LNCaP clone FGC (cell line): ENCODE measurements around the gene VASH1.

ENCODE experiments used
- DNase-seq: peaks from one replicate; pipeline ENCODE4 v3.0.0-alpha.2; 2011; ENCODE audit warnings: low read depth
- H3K4me3 ChIP-seq: 2 replicates; pipeline ENCODE4 v1.5.1; 2011; ENCODE audit warnings: mild to moderate bottlenecking, low read depth, low read length, control low read depth
- CTCF ChIP-seq: IDR thresholded peaks from 2 replicates; pipeline ENCODE4 v1.5.1; 2012; ENCODE audit warnings: mild to moderate bottlenecking; ENCODE audit not compliant: control insufficient read depth, insufficient read depth; ENCODE audit errors: extremely low read depth

VASH1 gene

GRCh38 chr14:76756371-76756750, 4.9 kb upstream of the VASH1 start:
- no peak overlapping the region for H3K4me3 ChIP-seq
- no peak for TF ChIP-seq CTCF
- no peak for DNase-seq

- TF ChIP-seq CTCF, result no peak
- no peak for DNase-seq
- H3K4me3 ChIP-seq, result no peak overlapping the region
Observed at GRCh38 chr14:76759589-76759988, 1.7 kb upstream of the VASH1 start.

GRCh38 chr14:76760331-76761135, 735 bp upstream of the VASH1 start:
- TF ChIP-seq CTCF, result no peak
- H3K4me3 ChIP-seq, result peak overlapping the region; percentile 54
- no peak for DNase-seq

- peak overlapping the region; percentile 54 for H3K4me3 ChIP-seq
- no peak for DNase-seq
- TF ChIP-seq CTCF, result no peak
Observed at GRCh38 chr14:76761960-76762410, 717 bp downstream of the VASH1 start.

GRCh38 chr14:76762411-76763095, 1.3 kb downstream of the VASH1 start:
- peak overlapping the region; percentile 54 for H3K4me3 ChIP-seq
- no peak for TF ChIP-seq CTCF

GRCh38 chr14:76763096-76764041, 2.1 kb downstream of the VASH1 start:
- no peak for TF ChIP-seq CTCF
- H3K4me3 ChIP-seq, result no peak overlapping the region
- DNase-seq, result no peak

More at GRCh38 chr14:76762411-76763095, 1.3 kb downstream of the VASH1 start:
- DNase-seq, result no peak
